Measurements from ENCODE around the gene KCNJ4.
"Not testable (repeated sequence)": the region's sequence is repeated elsewhere in the genome, so short reads cannot be mapped to it uniquely, and the experiment has no call there.

Gene KCNJ4

DNA sequence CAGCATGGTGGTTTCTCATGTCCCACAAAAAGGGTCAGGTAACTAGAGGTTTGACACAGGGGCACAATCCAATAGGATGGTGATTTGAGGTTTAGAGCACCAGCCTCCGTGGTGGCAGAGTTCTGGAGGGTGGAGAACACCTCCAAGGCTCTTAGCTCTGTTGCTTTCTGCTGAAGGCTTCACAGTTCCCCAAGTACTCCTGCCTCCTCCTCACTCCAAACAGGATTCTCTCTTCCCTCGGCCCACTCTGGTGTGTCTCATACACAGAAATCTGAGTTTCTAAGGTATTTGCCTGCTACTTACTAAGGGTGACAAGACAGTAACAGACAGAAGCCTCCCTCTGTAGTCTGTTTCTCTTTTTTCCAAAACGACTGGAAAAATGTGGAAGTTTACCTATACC is 73.6 kb downstream of the KCNJ4 start:
- not testable (repeated sequence) for DNase-seq (ENCODE audit: low spot score)
